Measurements from ENCODE around the gene CCDC57.

GRCh38 chr17:82177761-82178498, 34.7 kb downstream of the CCDC57 start:
- TF ChIP-seq CTCF (IDR thresholded peaks at IDR 0.05; ENCODE audit: insufficient read depth, low read length, poor library complexity, severe bottlenecking) = no peak
- TF ChIP-seq EZH2phosphoT487 (conservative IDR thresholded peaks at IDR 0.05; ENCODE audit: low read length) = no peak

All from SU-DHL-6 (cell line).